ENCODE results near the gene LYPD8. TPM values are rescaled to one million over a fixed set of nuclear protein-coding genes. Genes with fewer than 3 reads are reported as not detected.
"Not testable (repeated sequence)": the region's sequence is repeated elsewhere in the genome, so short reads cannot be mapped to it uniquely, and the experiment has no call there.

Gene LYPD8
- polyA plus RNA-seq, 1 experiment, result not detected

DNA sequence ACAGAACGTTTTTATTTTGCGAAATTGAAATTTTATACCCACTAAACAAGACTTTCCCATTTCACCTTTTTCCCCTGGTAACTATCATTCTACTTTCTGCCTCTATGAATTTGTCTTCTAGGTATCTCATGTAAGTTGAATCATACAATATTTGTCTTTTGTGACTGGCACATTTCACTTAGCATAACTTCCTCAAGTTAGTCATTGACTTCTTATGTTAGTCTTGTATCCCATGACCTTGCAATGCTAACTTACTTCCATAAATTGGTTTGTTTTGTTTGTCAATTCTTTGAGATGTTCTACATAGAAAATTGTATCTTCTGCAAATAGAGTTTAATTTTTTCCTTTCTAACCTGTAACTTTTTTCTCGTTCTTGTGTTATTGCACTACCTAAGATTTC lies 43.2 kb upstream of the LYPD8 start:
- H3K9me3 ChIP-seq (ENCODE audit: control insufficient read depth, insufficient read depth, low read length), result no peaks in the 10 kb centered on the region
- H3K4me3 ChIP-seq (ENCODE audit: low read depth, low read length), result no peak overlapping the region
- H3K27me3 ChIP-seq (ENCODE audit: control insufficient read depth, insufficient read depth, low read length), result peaks cover 2% of the 10 kb centered on the region
- TF ChIP-seq, protein P1, sequence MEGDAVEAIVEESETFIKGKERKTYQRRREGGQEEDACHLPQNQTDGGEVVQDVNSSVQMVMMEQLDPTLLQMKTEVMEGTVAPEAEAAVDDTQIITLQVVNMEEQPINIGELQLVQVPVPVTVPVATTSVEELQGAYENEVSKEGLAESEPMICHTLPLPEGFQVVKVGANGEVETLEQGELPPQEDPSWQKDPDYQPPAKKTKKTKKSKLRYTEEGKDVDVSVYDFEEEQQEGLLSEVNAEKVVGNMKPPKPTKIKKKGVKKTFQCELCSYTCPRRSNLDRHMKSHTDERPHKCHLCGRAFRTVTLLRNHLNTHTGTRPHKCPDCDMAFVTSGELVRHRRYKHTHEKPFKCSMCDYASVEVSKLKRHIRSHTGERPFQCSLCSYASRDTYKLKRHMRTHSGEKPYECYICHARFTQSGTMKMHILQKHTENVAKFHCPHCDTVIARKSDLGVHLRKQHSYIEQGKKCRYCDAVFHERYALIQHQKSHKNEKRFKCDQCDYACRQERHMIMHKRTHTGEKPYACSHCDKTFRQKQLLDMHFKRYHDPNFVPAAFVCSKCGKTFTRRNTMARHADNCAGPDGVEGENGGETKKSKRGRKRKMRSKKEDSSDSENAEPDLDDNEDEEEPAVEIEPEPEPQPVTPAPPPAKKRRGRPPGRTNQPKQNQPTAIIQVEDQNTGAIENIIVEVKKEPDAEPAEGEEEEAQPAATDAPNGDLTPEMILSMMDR (IDR thresholded peaks at IDR 0.05; ENCODE audit: low read depth, low read length), result no peak
- no peak for DNase-seq (ENCODE audit: low read depth, low spot score)
- ChIA-PET CTCF (no interaction called here), POLR2A (interaction anchor here (0.8 kb wide), 1 partner anchor 1378 kb away, joined by 3 read pairs; no protein-coding TSS in a partner anchor)
- no peak overlapping the region for H3K27ac ChIP-seq (ENCODE audit: low read depth, low read length)

DNA sequence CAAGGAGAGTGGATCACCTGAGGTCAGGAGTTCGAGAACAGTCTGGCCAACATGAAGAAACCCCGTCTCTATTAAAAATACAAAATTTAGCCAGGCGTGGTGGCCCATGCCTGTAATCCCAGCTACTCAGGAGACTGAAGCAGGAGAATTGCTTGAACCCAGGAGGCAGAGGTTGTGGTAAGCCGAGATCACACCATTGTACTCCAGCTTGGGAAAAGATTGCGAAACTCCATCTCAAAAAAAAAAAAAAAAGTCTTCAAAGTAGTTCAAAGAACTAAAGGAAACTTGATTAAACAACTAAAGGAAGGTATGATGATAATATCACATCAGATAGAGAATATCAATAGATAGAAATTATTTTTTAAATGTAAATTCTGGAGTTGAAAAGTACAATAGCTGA lies 39.1 kb upstream of the LYPD8 start:
- DNase-seq (ENCODE audit: low read depth, low spot score); H3K9me3 ChIP-seq (ENCODE audit: control insufficient read depth, insufficient read depth, low read length); POLR2A ChIA-PET; H3K27ac ChIP-seq (ENCODE audit: low read depth, low read length); CTCF ChIA-PET; H3K4me3 ChIP-seq (ENCODE audit: low read depth, low read length); H3K27me3 ChIP-seq (ENCODE audit: control insufficient read depth, insufficient read depth, low read length): not testable (repeated sequence)

DNA sequence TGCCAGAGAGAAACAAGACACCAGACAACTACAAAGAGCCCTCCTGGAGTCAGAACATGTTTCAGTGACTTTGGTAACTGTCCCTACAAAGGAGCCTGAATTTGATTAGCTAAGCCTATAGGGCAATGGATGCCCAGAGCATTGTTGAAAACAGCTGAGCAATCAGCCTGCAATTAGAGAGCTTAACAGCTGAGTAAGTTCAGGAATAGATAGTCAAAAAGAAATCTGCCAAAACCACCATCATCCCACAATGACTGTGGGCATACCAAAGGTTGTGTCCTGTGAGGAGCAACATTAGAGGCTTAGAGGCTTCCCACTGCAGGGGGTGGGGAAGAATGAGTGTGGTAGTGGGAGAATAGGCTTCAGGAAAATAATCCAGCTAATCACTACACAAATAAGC lies 38.0 kb upstream of the LYPD8 start:
- no peak for DNase-seq (ENCODE audit: low read depth, low spot score)
- H3K4me3 ChIP-seq (ENCODE audit: low read depth, low read length), result no peak overlapping the region
- H3K27me3 ChIP-seq (ENCODE audit: control insufficient read depth, insufficient read depth, low read length), result no peaks in the 10 kb centered on the region
- CTCF ChIA-PET, result no interaction called here
- H3K9me3 ChIP-seq (ENCODE audit: control insufficient read depth, insufficient read depth, low read length), result no peaks in the 10 kb centered on the region
- no peak overlapping the region for H3K27ac ChIP-seq (ENCODE audit: low read depth, low read length)
- TF ChIP-seq, protein P1 (IDR thresholded peaks at IDR 0.05; ENCODE audit: low read depth, low read length), result no peak
- POLR2A ChIA-PET, result no interaction called here

DNA sequence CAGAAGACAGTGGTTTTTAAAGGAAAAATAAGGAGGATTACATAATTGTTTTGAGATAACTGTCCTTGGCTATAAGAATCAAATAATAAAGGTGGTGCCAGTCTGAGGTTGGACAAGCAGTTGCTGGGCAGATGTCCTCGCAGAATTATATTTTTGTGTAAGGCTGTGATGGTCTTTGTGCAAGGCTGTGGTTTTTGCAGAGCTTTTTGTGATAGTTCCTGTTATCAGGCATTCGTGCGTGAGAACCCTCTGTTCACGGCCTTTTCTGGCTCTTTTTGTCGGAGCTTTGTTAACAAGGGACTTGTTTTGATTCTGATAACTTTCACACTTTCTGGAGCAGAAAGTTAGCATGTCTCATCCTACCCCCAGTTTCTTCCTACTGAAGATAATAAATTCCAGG lies 36.8 kb upstream of the LYPD8 start:
- H3K27me3 ChIP-seq (ENCODE audit: control insufficient read depth, insufficient read depth, low read length), result no peaks in the 10 kb centered on the region

DNA sequence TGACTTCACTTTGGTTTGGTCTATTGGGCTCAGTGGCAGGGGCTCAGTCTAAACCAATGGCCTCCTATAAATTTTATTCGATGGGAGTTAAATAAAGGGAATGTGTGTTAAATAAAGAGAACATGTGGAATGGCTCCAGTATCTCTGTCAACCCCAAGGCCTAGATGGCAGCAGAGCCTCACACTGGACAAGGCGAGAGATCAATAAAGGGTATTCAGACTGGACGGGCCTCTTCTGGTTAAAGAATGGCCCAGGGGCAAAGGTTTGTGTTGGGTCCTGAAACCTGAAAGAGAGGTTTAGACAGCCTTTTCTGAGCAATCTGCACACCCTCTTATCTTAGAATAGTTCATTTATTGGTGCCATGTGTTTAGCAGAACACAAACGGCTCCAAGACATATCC lies 35.5 kb upstream of the LYPD8 start:
- no peak overlapping the region for H3K27ac ChIP-seq (ENCODE audit: low read depth, low read length)
- H3K4me3 ChIP-seq (ENCODE audit: low read depth, low read length), result no peak overlapping the region
- ChIA-PET CTCF (no interaction called here), POLR2A (no interaction called here)
- TF ChIP-seq, protein P1 (IDR thresholded peaks at IDR 0.05; ENCODE audit: low read depth, low read length), result no peak
- DNase-seq (ENCODE audit: low read depth, low spot score), result no peak
- H3K9me3 ChIP-seq (ENCODE audit: control insufficient read depth, insufficient read depth, low read length), result no peaks in the 10 kb centered on the region
- H3K27me3 ChIP-seq (ENCODE audit: control insufficient read depth, insufficient read depth, low read length), result no peaks in the 10 kb centered on the region

More for the DNA sequence above, 36.8 kb upstream of the LYPD8 start:
- TF ChIP-seq, protein P1 (IDR thresholded peaks at IDR 0.05; ENCODE audit: low read depth, low read length), result no peak
- no peak for DNase-seq (ENCODE audit: low read depth, low spot score)
- ChIA-PET CTCF (no interaction called here), POLR2A (no interaction called here)
- no peak overlapping the region for H3K27ac ChIP-seq (ENCODE audit: low read depth, low read length)
- H3K4me3 ChIP-seq (ENCODE audit: low read depth, low read length), result no peak overlapping the region
- H3K9me3 ChIP-seq (ENCODE audit: control insufficient read depth, insufficient read depth, low read length), result no peaks in the 10 kb centered on the region

DNA sequence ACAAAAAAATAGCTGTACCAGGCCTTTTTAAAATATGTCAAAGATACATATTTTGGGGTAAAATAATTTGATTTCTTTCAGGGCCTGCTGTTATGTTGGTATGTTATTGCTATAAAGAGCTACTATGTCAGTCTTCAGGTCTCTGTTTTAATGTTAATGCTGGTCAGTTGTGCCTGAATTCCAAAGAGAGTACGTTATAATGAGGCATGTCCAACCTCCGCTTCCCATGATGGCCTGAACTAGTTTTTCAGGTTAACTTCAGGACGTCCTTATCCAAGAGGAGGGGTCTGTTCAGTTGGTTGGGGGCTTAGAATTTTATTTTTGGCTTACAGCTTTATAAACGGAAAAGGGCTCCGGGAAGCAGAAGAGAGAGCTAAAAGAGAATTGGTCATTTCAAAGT lies 34.9 kb upstream of the LYPD8 start:
- TF ChIP-seq, protein P1 (IDR thresholded peaks at IDR 0.05; ENCODE audit: low read depth, low read length), result no peak

DNA sequence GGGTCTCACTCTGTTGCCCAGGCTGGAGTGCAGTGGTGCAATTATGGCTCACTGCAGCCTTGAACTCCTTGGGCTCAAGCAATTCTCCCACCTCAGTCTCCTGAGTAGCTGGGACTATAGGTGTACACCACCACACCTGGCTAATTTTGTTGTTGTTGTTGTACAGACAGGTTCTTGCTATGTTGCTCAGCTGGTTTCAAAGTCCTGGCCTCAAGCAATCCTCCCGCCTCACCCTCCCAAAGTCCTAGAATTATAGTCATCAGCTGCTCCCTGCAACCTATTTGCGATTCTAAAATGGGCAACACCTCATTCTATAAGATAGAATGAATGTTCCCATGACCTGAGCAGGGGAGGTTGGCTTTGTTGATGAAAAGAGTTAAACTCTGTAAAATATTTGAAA lies 33.8 kb upstream of the LYPD8 start:
- CTCF ChIA-PET; H3K27me3 ChIP-seq (ENCODE audit: control insufficient read depth, insufficient read depth, low read length): not testable (repeated sequence)

More for the DNA sequence above, 34.9 kb upstream of the LYPD8 start:
- no peak for DNase-seq (ENCODE audit: low read depth, low spot score)
- CTCF ChIA-PET, result no interaction called here
- H3K27me3 ChIP-seq (ENCODE audit: control insufficient read depth, insufficient read depth, low read length), result no peaks in the 10 kb centered on the region
- POLR2A ChIA-PET, result no interaction called here
- H3K9me3 ChIP-seq (ENCODE audit: control insufficient read depth, insufficient read depth, low read length), result no peaks in the 10 kb centered on the region
- H3K4me3 ChIP-seq (ENCODE audit: low read depth, low read length), result no peak overlapping the region
- no peak overlapping the region for H3K27ac ChIP-seq (ENCODE audit: low read depth, low read length)

More for the DNA sequence above, 33.8 kb upstream of the LYPD8 start:
- H3K4me3 ChIP-seq (ENCODE audit: low read depth, low read length); H3K27ac ChIP-seq (ENCODE audit: low read depth, low read length); H3K9me3 ChIP-seq (ENCODE audit: control insufficient read depth, insufficient read depth, low read length); POLR2A ChIA-PET; DNase-seq (ENCODE audit: low read depth, low spot score): not testable (repeated sequence)

Measured in AG04450 (cell line).